ENCODE data around the gene PLK1.
"Not testable (repeated sequence)": the region's sequence is repeated elsewhere in the genome, so short reads cannot be mapped to it uniquely, and the experiment has no call there.

Gene PLK1

GRCh38 chr16:23711785-23712184, 33.1 kb downstream of the PLK1 start:
- no peak for DNase-seq

GRCh38 chr16:23712976-23713375, 34.3 kb downstream of the PLK1 start, which contains the start of gene ERN2:
Gene ERN2, minus strand, starts transcription at chr16:23713222. Its CDS starts 35 bp downstream, at chr16:23713187.
- DNase-seq = no peak

- DNase-seq = no peak
Measured at GRCh38 chr16:23716484-23716883, 37.8 kb downstream of the PLK1 start.

- DNase-seq = not testable (repeated sequence)
Measured at GRCh38 chr16:23722613-23723240, 44.0 kb downstream of the PLK1 start.

- no peak for DNase-seq
Measured at GRCh38 chr16:23724096-23724784, 45.6 kb downstream of the PLK1 start.

GRCh38 chr16:23724785-23725131, 46.1 kb downstream of the PLK1 start:
- no peak for DNase-seq

- no peak for DNase-seq
Measured at GRCh38 chr16:23726710-23727109, 48.0 kb downstream of the PLK1 start.

- no peak for DNase-seq
Measured at GRCh38 chr16:23728112-23728477, 49.4 kb downstream of the PLK1 start.

GRCh38 chr16:23729503-23730424, 51.1 kb downstream of the PLK1 start:
- no peak for DNase-seq

- no peak for DNase-seq
Measured at GRCh38 chr16:23734176-23734893, 55.6 kb downstream of the PLK1 start.

GRCh38 chr16:23737423-23738028, 58.8 kb downstream of the PLK1 start:
- DNase-seq = not testable (repeated sequence)

GRCh38 chr16:23739516-23739915, 60.8 kb downstream of the PLK1 start:
- no peak for DNase-seq

Data from NCI-H774 (cell line).